Psoas muscle (tissue), 8 donors: ENCODE data around the gene PARVG. TPM values are rescaled to one million over a fixed set of nuclear protein-coding genes. Genes with fewer than 3 reads are reported as not detected.

Source experiments
- ATAC-seq, 4 donors: fragments of 200-7000 bp; cut with Tn5 transposase; one replicate each; pipeline ENCODE4 v1.9.1; 2020; ENCODE audit warnings: moderate library complexity in 3 of 4, mild to moderate bottlenecking in 2 of 4
- DNase-seq, 2 donors: peaks; one replicate each; pipeline ENCODE4 v3.0.0-alpha.2; 2020
- H3K27ac ChIP-seq: fragments of 200-600 bp; one replicate; pipeline ENCODE4 v1.8.0; 2022
- H3K27me3 ChIP-seq, 3 donors: fragments of 200-600 bp in 1 of 3; one replicate each; pipeline versions ENCODE4 v1.6.1 to v1.8.0; 2013 to 2022; ENCODE audit warnings: low read length in 2 of 3, mild to moderate bottlenecking in 2 of 3, moderate library complexity in 1 of 3; ENCODE audit not compliant: insufficient read depth in 3 of 3
- H3K36me3 ChIP-seq, 2 donors: fragments of 200-600 bp in 1 of 2; one replicate each; pipeline versions ENCODE4 v1.6.1 to v1.8.0; 2013 to 2022; ENCODE audit warnings: low read depth in 1 of 2, mild to moderate bottlenecking in 1 of 2, moderate library complexity in 1 of 2; ENCODE audit not compliant: insufficient read depth in 1 of 2
- H3K4me1 ChIP-seq: fragments of 200-600 bp; one replicate; pipeline ENCODE4 v1.8.0; 2022
- H3K4me3 ChIP-seq: fragments of 200-600 bp; one replicate; pipeline ENCODE4 v1.8.0; 2022; ENCODE audit warnings: mild to moderate bottlenecking
- H3K9me3 ChIP-seq: fragments of 200-600 bp; one replicate; pipeline ENCODE4 v1.8.0; 2022
- CTCF ChIP-seq: fragments of 200-600 bp; IDR thresholded peaks from one replicate; pipeline ENCODE4 v1.8.0; 2022; ENCODE audit warnings: antibody characterized with exemption
- WGBS, 3 donors: extraction: QIAGEN DNeasy Blood & Tissue Kit; methylation state at CpG; one replicate each; pipeline versions ENCODE4 v1.1.6 to v1.1.7; 2013; 5-methylcytosine and 5-hydroxymethylcytosine counted together
- intact Hi-C, 2 donors: fragments of 100-400 bp; cut with DNase I; formaldehyde crosslinking; loops; one replicate each; pipeline versions ENCODE4 v1.11.0 to v1.14.2; 2022
- polyA plus RNA-seq, 3 donors: library from polyadenylated mRNA; stranded (reverse); fragments of 200-250 nt; gene quantifications; one replicate each; pipeline ENCODE4 v1.2.3, GENCODE V29; 2013
- total RNA-seq, 4 donors: library from RNA; stranded (reverse); fragmentation: NEBNext Ultra II Directional in 2 of 4; extraction: Animal tissue kit (Norgen Biotek cat#: 25700) in 2 of 4; gene quantifications; one replicate each; pipeline versions ENCODE4 v1.2.1 to v1.2.4, GENCODE V29; 2021 to 2023
- donor health status: healthy with polysubstance abuse.
- donor health status: DM: no; HTN: no; CAD: no; lungs with moderate emphysema.
- donor health status: Bipolar disorder and iron deficiency.
- donor health status: healthy.
- donor health status: DM: yes; HTN: yes; CAD: no.
- donor health status: DM: no; HTN: no; CAD: no.
- donor health status: DM: no; HTN: no; CAD: no.
- donor health status: DM: yes; HTN: yes; CAD: no.

The PARVG gene
- total and polyA plus RNA-seq, 7 donors: 0.77 to 3.2 (median 1.5) TPM

GRCh38 chr22:44214187-44214586 is 33.5 kb downstream of the PARVG start:
- intact Hi-C loops: no loop called here
- peaks cover 6% of the 10 kb centered on the region for H3K4me1 ChIP-seq
- DNase-seq (no peak), ATAC-seq (no peak)
- H3K27me3 ChIP-seq: peaks cover 0 to 6% (median 0%) of the 10 kb centered on the region in 3 donors
- no peaks in the 10 kb centered on the region for H3K9me3 ChIP-seq
- WGBS, 3 donors: 88 to 94% (median 91%) methylated on average over 3 of the region's 3 CpGs
- no peak overlapping the region for H3K27ac ChIP-seq
- TF ChIP-seq CTCF: no peak
- H3K4me3 ChIP-seq: no peak overlapping the region
- no peaks in the 10 kb centered on the region for H3K36me3 ChIP-seq

GRCh38 chr22:44214764-44215163 is 34.0 kb downstream of the PARVG start:
- intact Hi-C loops: no loop called here
- no peak for TF ChIP-seq CTCF
- Histone ChIP-seq H3K27ac (no peak overlapping the region), H3K36me3 (no peaks in the 10 kb centered on the region), H3K27me3 (peaks cover 0 to 6% (median 5%) of the 10 kb centered on the region in 3 donors), H3K4me3 (no peak overlapping the region), H3K9me3 (no peaks in the 10 kb centered on the region), H3K4me1 (peaks cover 6% of the 10 kb centered on the region)
- ATAC-seq (no peak), DNase-seq (no peak)
- 60 to 67% (median 60%) methylated on average over 6 of the region's 6 CpGs for WGBS, 3 donors

- DNase-seq: no peak
These were observed 34.6 kb downstream of the PARVG start for GRCh38 chr22:44215287-44215686.

GRCh38 chr22:44217346-44217745 is 36.6 kb downstream of the PARVG start:
- intact Hi-C loops: no loop called here
- ATAC-seq (no peak), DNase-seq (no peak)
- peaks cover 4% of the 10 kb centered on the region for H3K4me1 ChIP-seq
- WGBS, 3 donors: 71 to 88% (median 73%) methylated on average over 7 of the region's 7 CpGs
- H3K27ac ChIP-seq: no peak overlapping the region
- H3K4me3 ChIP-seq: no peak overlapping the region
- no peaks in the 10 kb centered on the region for H3K36me3 ChIP-seq
- H3K27me3 ChIP-seq: peaks cover 0 to 15% (median 7%) of the 10 kb centered on the region in 3 donors
- H3K9me3 ChIP-seq: no peaks in the 10 kb centered on the region
- no peak for TF ChIP-seq CTCF

More at GRCh38 chr22:44215287-44215686, 34.6 kb downstream of the PARVG start:
- intact Hi-C loops: no loop called here
- Histone ChIP-seq H3K36me3 (no peaks in the 10 kb centered on the region), H3K27me3 (peaks cover 0 to 6% (median 5%) of the 10 kb centered on the region in 3 donors), H3K27ac (no peak overlapping the region), H3K4me3 (no peak overlapping the region), H3K4me1 (peaks cover 6% of the 10 kb centered on the region), H3K9me3 (no peaks in the 10 kb centered on the region)
- WGBS, 3 donors: 78 to 87% (median 85%) methylated on average over 4 of the region's 4 CpGs
- no peak for ATAC-seq
- TF ChIP-seq CTCF: no peak

- no peak for TF ChIP-seq CTCF
- H3K27me3 ChIP-seq: peaks cover 0 to 16% (median 7%) of the 10 kb centered on the region in 3 donors
- intact Hi-C loops: no loop called here
These were observed 37.3 kb downstream of the PARVG start for GRCh38 chr22:44218071-44218470.

More at GRCh38 chr22:44218071-44218470, 37.3 kb downstream of the PARVG start:
- no peaks in the 10 kb centered on the region for H3K36me3 ChIP-seq
- no peak for ATAC-seq
- H3K27ac ChIP-seq: no peak overlapping the region
- no peak overlapping the region for H3K4me3 ChIP-seq
- no peaks in the 10 kb centered on the region for H3K9me3 ChIP-seq
- DNase-seq: no peak
- H3K4me1 ChIP-seq: no peaks in the 10 kb centered on the region
- 81 to 91% (median 85%) methylated on average over 6 of the region's 6 CpGs for WGBS, 3 donors
